Ishikawa (cell line): ENCODE data around the gene PIP5K1C.

Experiments
- CEBPB ChIP-seq: IDR thresholded peaks from 2 replicates; pipeline ENCODE4 v1.6.1; 2012
- EP300 ChIP-seq: IDR thresholded peaks from 2 replicates; pipeline ENCODE4 v1.6.1; 2012; ENCODE audit warnings: borderline replicate concordance
- RAD21 ChIP-seq: IDR thresholded peaks from 2 replicates; pipeline ENCODE4 v1.6.1; 2012; ENCODE audit warnings: low read depth
- TEAD4 ChIP-seq: IDR thresholded peaks from 2 replicates; pipeline ENCODE4 v1.6.1; 2012
- YY1 ChIP-seq: IDR thresholded peaks from 2 replicates; pipeline ENCODE4 v1.6.1; 2012; ENCODE audit warnings: low read depth

DNA sequence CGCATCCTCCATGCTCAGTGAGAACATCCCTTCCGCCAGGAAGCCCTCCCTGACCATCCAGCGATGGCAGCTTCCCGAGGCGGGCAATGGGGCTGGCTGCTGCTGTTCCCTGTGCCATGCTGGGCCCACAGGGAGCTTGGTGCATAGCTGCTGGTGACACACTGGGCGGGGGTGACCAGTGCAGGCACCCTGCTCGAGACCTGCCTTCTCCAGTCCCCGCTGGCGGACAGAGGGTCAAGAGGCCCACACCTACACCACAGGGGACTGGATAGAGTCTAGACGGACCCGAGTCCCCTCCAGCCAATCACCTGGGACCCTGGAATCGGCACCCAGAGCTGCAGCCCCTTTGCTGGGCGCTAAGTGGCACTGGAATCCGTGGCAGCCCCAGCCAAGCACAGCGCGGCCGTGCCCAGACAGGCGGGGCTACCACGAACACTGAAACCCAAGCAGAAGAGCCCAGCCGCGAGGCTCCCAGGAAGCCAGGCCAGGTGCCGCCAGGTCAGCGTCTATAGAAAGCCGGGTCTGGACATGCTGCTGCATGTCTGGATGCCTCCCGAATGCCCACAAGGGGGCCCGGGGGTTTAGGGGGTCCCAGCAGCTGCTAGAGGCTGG, 84.6 kb downstream of the PIP5K1C start:
- TF ChIP-seq TEAD4 (no peak), YY1 (no peak), CEBPB (no peak), EP300 (no peak), RAD21 (no peak)
